GM10266 (cell line): ENCODE measurements around the gene PLCD3.

Source experiments
- DNase-seq: peaks from one replicate; pipeline ENCODE4 v3.0.0; 2012; ENCODE audit errors: extremely low spot score
- TF ChIP-seq, protein P1 (sequence below): IDR thresholded peaks from 2 replicates; pipeline ENCODE4 v1.5.1; 2012; ENCODE audit warnings: mild to moderate bottlenecking, low read depth; ENCODE audit not compliant: control insufficient read depth, insufficient read depth; ENCODE audit errors: missing control alignments

PLCD3 gene

DNA sequence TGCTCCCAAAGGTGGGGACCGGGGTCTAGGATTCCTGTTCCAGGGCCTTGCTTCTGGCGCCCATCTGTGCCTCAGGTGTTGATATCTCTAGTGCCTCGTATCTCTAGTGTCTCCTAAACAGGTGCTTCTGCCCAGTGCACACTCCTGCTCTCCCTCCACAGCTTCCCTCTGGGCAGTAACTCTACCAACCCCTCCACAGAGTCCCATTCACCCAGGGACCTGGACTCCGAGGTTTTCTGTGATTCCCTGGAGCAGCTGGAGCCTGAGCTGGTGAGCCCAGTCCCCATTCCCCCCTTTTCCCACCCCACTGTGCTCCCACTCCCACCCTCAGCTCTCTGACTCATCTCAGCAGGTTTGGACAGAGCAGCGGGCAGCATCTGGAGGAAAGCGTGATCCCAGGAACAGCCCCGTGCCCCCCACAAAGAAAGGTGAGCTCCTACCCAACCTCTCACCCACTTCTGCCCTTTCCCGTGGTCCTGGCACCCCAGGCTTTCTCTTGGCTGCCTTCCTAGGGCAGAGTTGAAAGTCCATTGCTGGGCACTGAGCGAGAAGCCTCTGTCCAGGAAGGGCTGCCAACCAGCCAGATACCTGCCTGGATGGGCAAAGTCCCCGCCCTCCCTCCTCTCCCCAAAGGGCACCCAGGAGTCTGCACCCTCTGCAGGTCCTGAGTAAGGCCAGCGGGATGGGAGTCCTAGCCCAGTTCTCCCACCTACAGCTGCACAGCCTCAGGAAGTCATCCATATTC is 5.4 kb upstream of the PLCD3 start:
- DNase-seq, result no peak
- TF ChIP-seq, protein P1, sequence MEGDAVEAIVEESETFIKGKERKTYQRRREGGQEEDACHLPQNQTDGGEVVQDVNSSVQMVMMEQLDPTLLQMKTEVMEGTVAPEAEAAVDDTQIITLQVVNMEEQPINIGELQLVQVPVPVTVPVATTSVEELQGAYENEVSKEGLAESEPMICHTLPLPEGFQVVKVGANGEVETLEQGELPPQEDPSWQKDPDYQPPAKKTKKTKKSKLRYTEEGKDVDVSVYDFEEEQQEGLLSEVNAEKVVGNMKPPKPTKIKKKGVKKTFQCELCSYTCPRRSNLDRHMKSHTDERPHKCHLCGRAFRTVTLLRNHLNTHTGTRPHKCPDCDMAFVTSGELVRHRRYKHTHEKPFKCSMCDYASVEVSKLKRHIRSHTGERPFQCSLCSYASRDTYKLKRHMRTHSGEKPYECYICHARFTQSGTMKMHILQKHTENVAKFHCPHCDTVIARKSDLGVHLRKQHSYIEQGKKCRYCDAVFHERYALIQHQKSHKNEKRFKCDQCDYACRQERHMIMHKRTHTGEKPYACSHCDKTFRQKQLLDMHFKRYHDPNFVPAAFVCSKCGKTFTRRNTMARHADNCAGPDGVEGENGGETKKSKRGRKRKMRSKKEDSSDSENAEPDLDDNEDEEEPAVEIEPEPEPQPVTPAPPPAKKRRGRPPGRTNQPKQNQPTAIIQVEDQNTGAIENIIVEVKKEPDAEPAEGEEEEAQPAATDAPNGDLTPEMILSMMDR, result no peak

DNA sequence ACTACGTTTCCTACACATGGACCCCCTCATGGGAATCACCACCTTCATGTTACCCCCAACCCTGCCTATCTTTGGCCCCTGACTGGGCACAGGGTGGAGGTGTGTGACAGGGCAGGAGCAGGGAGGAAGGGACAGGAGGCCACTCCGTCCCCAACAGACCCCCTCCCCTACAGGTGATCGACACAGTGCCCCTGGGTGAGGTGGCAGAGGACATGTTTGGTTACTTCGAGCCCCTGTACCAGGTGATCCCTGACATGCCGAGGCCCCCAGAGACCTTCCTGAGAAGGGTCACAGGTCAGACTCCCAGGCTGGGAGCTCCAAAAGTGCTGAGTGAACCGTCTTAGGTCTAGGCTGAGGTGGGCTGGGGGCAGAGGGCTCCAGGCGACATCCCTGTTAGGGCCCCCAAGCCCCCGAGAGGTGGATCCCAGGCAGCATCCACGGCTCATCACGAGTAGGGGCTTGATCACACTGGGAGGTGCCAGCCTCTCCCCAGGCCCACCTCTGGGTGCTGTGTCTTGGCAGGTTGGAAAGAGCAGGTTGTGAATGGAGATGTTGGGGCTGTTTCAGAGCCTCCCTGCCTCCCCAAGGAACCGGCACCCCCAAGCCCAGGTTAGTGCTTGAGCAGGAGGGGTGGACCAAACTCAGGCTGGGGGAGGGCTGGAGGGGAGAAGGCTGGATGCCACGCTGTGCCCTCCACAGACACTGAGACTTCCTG is 4.7 kb upstream of the PLCD3 start:
- TF ChIP-seq, protein P1, result no peak

DNA sequence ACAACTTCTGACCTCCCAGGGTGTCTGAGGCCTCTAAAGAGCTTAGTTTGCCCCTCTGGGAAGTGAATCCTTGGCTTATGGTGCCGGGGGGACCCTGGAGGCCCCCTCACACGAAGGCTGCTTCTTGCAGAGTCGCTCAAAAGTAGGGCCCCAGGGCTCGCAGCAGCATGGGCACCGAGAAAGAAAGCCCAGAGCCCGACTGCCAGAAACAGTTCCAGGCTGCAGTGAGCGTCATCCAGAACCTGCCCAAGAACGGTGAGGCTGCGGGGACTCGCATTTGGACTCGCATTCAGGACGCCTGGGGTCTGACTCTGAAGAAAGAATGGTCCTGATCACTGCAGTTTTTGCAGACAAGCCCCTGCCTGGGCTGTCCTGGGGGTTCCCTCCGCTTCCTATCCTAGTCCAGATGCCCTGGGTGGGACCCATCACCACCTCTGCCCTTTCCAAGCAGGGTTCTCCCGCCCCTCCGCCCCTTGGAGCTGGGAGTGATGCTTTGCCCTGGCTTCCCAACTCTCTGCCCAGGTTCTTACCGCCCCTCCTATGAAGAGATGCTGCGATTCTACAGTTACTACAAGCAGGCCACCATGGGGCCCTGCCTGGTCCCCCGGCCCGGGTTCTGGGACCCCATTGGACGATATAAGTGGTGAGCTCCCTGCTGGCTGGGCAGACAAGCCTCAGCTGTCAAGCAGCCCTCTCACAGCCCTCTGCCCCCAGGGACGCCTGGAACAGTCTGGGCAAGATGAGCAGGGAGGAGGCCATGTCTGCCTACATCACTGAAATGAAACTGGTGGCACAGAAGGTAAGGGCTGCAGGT is 3.9 kb upstream of the PLCD3 start:
- TF ChIP-seq, protein P1, result no peak
- DNase-seq, result no peak

More for the DNA sequence above, 4.7 kb upstream of the PLCD3 start:
- no peak for DNase-seq

DNA sequence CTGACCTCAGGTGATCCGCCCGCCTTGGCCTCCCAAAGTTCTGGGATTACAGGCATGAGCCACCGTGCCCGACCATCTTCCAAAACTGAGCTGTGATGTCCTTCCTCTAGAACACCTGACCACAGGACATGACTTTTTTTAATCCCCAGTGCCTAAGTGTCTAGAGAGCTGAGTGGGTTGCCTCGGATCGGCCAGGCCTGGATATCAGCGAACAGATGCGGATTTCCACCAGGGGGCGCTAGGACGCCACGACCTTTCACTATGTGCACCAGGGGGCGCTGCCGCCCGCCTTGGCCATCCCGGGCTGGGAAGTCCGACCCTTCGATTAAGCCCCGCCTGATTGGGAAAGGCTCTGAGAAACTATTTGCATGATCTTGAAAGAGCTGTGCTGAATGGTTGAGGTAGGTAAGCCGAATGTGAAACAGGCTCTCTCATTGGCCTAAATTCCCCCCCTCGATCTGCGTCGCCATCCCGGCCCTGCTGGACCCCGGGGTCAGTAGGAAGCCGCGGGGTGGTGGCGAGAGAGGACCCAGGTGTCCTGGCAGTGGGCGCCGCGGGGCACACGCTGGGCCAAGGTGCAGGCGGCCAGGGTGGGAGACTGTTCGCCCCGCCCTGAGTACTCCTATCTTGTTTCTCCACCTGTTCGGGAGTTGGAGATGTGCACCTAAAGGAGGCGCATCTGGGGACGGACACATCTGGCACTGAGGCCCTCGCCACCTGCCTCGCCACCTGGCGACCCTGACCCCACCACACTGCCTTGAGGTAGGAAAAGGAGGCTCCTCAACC is 3.1 kb upstream of the PLCD3 start, which contains the start of gene ACBD4:
Gene ACBD4 (plus strand): TSS at position 496 of the 786 bp plus-strand sequence. CDS start 458 bp downstream, outside the sequence.
- peak; percentile 97 for DNase-seq

DNA sequence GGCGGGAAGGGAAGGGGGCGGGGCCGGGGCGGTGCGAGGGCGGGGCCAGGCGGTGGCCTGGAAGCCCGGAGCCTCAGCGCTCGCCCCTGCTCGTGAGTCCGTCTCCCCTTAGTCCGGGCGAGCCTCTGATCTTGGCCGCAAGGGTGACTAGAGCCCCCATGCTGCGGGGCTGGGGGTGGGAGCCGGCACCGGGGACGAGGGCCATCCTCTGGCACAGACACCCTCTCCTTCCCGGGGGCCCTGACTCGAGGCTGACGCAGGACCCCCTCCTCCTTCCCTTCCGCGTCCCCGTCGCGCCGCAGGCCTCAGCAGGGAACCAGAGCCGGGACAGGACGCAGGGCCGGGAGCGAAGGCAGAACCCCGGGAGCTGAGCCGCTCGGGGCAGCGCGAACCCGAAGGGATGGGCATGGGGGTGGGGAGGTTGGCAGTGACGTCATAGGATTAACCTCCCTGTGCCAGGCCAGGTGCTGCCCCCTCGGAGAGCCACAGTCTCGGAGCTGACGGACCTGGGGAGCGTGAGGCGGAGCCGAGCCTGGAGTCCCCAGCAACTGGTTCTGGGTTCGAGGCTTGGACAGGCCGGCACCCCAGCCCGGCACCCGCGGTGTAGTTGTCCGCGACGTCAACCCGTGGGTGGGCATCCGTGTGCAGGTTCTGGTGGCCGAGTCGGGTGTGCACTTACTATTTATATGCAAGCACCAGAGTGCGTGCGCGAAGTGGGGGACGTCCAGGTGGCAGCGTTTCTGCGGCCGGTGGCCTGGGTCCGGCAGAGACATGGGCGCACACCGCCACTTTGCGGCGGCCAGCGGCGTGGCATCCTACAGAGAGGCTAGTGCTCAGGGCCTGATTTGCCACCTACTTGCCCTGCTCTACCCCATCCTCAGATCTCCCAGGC is 503 bp upstream of the PLCD3 start:
- DNase-seq, result peak; percentile 97
- TF ChIP-seq, protein P1, result peak; percentile 91

More for the DNA sequence above, 3.1 kb upstream of the PLCD3 start, which contains the start of gene ACBD4:
- TF ChIP-seq, protein P1, result peak; percentile 100

DNA sequence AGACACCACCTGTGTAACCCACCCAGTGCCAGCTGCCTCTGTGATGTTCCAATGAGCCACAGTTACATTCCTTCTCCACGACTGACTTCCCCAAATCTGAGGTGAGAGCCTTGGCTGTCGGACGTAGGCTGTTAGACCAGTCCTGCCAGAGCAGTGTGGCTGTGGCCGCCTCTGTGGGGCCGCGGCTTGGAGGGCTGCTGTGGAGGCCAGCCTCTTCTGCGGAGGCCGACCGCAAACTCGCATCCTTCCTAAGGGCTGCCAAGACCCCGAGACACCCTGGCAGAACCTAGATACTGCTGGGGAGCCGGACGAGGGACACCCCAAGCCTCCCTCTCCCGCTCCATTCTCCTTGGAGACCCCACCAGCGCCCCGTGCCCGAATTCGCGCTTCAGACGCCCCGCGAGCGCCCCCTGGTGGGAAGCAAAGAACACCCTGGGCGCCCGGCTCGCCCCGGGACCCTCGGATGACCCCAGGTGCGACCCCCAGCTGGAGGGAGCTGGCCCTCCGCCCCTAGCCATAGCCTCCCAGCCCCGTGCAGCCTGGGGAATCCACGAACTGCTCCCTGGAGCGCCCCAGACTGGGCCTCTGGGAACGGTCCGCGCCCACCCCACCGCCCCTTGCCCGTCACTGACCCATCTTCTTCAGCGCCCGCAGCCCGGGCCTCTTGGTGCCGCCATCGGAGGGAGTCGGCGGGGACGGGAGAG is 547 bp downstream of the PLCD3 start:
- DNase-seq, result peak; percentile 60

More for the DNA sequence above, 547 bp downstream of the PLCD3 start:
- TF ChIP-seq, protein P1, result peak; percentile 65
